ENCODE measurements around the gene MRPS10.
"Not testable (repeated sequence)": the region's sequence is repeated elsewhere in the genome, so short reads cannot be mapped to it uniquely, and the experiment has no call there.

The MRPS10 gene

GRCh38 chr6:42211726-42212125 lies 5.9 kb downstream of the MRPS10 start:
- DNase-seq: no peak
- no peak overlapping the region for H3K27ac Mint-ChIP-seq
- H3K9me3 Mint-ChIP-seq: no peaks in the 10 kb centered on the region
- ATAC-seq (replicated peaks): peak; percentile 66 to 67
- H3K4me1 Mint-ChIP-seq: peaks cover 13 to 36% of the 10 kb centered on the region in 2 donors
- peak overlapping the region in 1 of 2 donors; percentile 9 for H3K4me3 Mint-ChIP-seq
- no peaks in the 10 kb centered on the region for H3K27me3 Mint-ChIP-seq
- peaks cover 4 to 15% of the 10 kb centered on the region in 2 donors for H3K36me3 Mint-ChIP-seq

- Mint-ChIP-seq H3K4me1 (peaks cover 6 to 24% of the 10 kb centered on the region in 2 donors), H3K27me3 (no peaks in the 10 kb centered on the region), H3K9me3 (no peaks in the 10 kb centered on the region), H3K27ac (no peak overlapping the region), H3K36me3 (peaks cover 6 to 19% of the 10 kb centered on the region in 2 donors), H3K4me3 (no peak overlapping the region)
- no peak for DNase-seq
- no peak for ATAC-seq (replicated peaks)
These were observed 7.1 kb downstream of the MRPS10 start for GRCh38 chr6:42210551-42210950.

GRCh38 chr6:42207559-42207958 lies 10.1 kb downstream of the MRPS10 start:
- H3K27ac Mint-ChIP-seq; DNase-seq; H3K27me3 Mint-ChIP-seq; ATAC-seq (replicated peaks); H3K9me3 Mint-ChIP-seq; H3K4me3 Mint-ChIP-seq: not testable (repeated sequence)
- Mint-ChIP-seq H3K36me3 (peaks cover 16 to 27% of the 10 kb centered on the region in 2 donors), H3K4me1 (peaks cover 4 to 14% of the 10 kb centered on the region in 2 donors)

- Mint-ChIP-seq H3K4me1 (peaks cover 0 to 4% of the 10 kb centered on the region in 2 donors), H3K27me3 (no peaks in the 10 kb centered on the region), H3K36me3 (peaks cover 32 to 43% of the 10 kb centered on the region in 2 donors), H3K4me3 (no peak overlapping the region), H3K9me3 (peaks cover 0 to 7% of the 10 kb centered on the region in 2 donors), H3K27ac (no peak overlapping the region)
- ATAC-seq (replicated peaks): no peak
- no peak for DNase-seq
These were observed 12.8 kb downstream of the MRPS10 start for GRCh38 chr6:42204768-42205282.

- no peak for ATAC-seq (replicated peaks)
These were observed 14.5 kb downstream of the MRPS10 start for GRCh38 chr6:42203183-42203582.

GRCh38 chr6:42202131-42202915 lies 15.3 kb downstream of the MRPS10 start:
- ATAC-seq (replicated peaks); H3K4me1 Mint-ChIP-seq; H3K27ac Mint-ChIP-seq; H3K9me3 Mint-ChIP-seq; H3K4me3 Mint-ChIP-seq; H3K27me3 Mint-ChIP-seq; DNase-seq: not testable (repeated sequence)
- peaks cover 35 to 42% of the 10 kb centered on the region in 2 donors for H3K36me3 Mint-ChIP-seq

More at GRCh38 chr6:42203183-42203582, 14.5 kb downstream of the MRPS10 start:
- Mint-ChIP-seq H3K9me3 (peaks cover 0 to 7% of the 10 kb centered on the region in 2 donors), H3K27me3 (no peaks in the 10 kb centered on the region), H3K4me3 (no peak overlapping the region), H3K27ac (no peak overlapping the region), H3K36me3 (peaks cover 35 to 44% of the 10 kb centered on the region in 2 donors), H3K4me1 (peaks cover 0 to 4% of the 10 kb centered on the region in 2 donors)
- no peak for DNase-seq

GRCh38 chr6:42201382-42201781 lies 16.3 kb downstream of the MRPS10 start:
- Mint-ChIP-seq H3K36me3 (peaks cover 35 to 44% of the 10 kb centered on the region in 2 donors), H3K4me1 (peaks cover 4 to 5% of the 10 kb centered on the region in 2 donors), H3K27ac (no peak overlapping the region), H3K27me3 (no peaks in the 10 kb centered on the region), H3K9me3 (peaks cover 0 to 7% of the 10 kb centered on the region in 2 donors), H3K4me3 (no peak overlapping the region)
- DNase-seq: no peak
- ATAC-seq (replicated peaks): no peak

GRCh38 chr6:42200035-42200434 lies 17.6 kb downstream of the MRPS10 start:
- ATAC-seq (replicated peaks) (no peak), DNase-seq (no peak)
- Mint-ChIP-seq H3K27me3 (no peaks in the 10 kb centered on the region), H3K4me1 (peaks cover 6% of the 10 kb centered on the region in 2 donors), H3K9me3 (peaks cover 0 to 7% of the 10 kb centered on the region in 2 donors), H3K36me3 (peaks cover 28 to 37% of the 10 kb centered on the region in 2 donors), H3K27ac (no peak overlapping the region), H3K4me3 (no peak overlapping the region)

- no peak for DNase-seq
- Mint-ChIP-seq H3K4me1 (peaks cover 6% of the 10 kb centered on the region in 2 donors), H3K9me3 (peaks cover 0 to 7% of the 10 kb centered on the region in 2 donors), H3K4me3 (no peak overlapping the region), H3K27me3 (no peaks in the 10 kb centered on the region), H3K27ac (no peak overlapping the region), H3K36me3 (peaks cover 22 to 33% of the 10 kb centered on the region in 2 donors)
- ATAC-seq (replicated peaks): peak; percentile 45 to 47
These were observed 18.3 kb downstream of the MRPS10 start for GRCh38 chr6:42199106-42199981.

- peaks cover 0 to 7% of the 10 kb centered on the region in 2 donors for H3K9me3 Mint-ChIP-seq
- no peak for DNase-seq
- no peak for ATAC-seq (replicated peaks)
- no peaks in the 10 kb centered on the region for H3K27me3 Mint-ChIP-seq
- H3K27ac Mint-ChIP-seq: no peak overlapping the region
- H3K36me3 Mint-ChIP-seq: peaks cover 22 to 33% of the 10 kb centered on the region in 2 donors
- peaks cover 6 to 7% of the 10 kb centered on the region in 2 donors for H3K4me1 Mint-ChIP-seq
- no peak overlapping the region for H3K4me3 Mint-ChIP-seq
These were observed 19.9 kb downstream of the MRPS10 start for GRCh38 chr6:42197555-42198362.

- ATAC-seq (replicated peaks) (peak; percentile 45 to 46), DNase-seq (no peak)
- peaks cover 4 to 6% of the 10 kb centered on the region in 2 donors for H3K4me1 Mint-ChIP-seq
- H3K4me3 Mint-ChIP-seq: no peak overlapping the region
- H3K27ac Mint-ChIP-seq: no peak overlapping the region
- peaks cover 19 to 27% of the 10 kb centered on the region in 2 donors for H3K36me3 Mint-ChIP-seq
- no peaks in the 10 kb centered on the region for H3K27me3 Mint-ChIP-seq
- H3K9me3 Mint-ChIP-seq: peaks cover 0 to 4% of the 10 kb centered on the region in 2 donors
These were observed 22.2 kb downstream of the MRPS10 start for GRCh38 chr6:42195415-42195814.

- Mint-ChIP-seq H3K27me3 (no peaks in the 10 kb centered on the region), H3K27ac (no peak overlapping the region), H3K36me3 (peaks cover 12 to 15% of the 10 kb centered on the region in 2 donors), H3K4me1 (peaks cover 3 to 6% of the 10 kb centered on the region in 2 donors), H3K4me3 (no peak overlapping the region), H3K9me3 (no peaks in the 10 kb centered on the region)
- ATAC-seq (replicated peaks): no peak
- DNase-seq: no peak
These were observed 23.6 kb downstream of the MRPS10 start for GRCh38 chr6:42194056-42194455.

- H3K4me1 Mint-ChIP-seq: peaks cover 3 to 6% of the 10 kb centered on the region in 2 donors
- no peak overlapping the region for H3K27ac Mint-ChIP-seq
- no peak overlapping the region for H3K4me3 Mint-ChIP-seq
- ATAC-seq (replicated peaks) (no peak), DNase-seq (no peak)
- peaks cover 12 to 15% of the 10 kb centered on the region in 2 donors for H3K36me3 Mint-ChIP-seq
- H3K27me3 Mint-ChIP-seq: no peaks in the 10 kb centered on the region
- no peaks in the 10 kb centered on the region for H3K9me3 Mint-ChIP-seq
These were observed 24.2 kb downstream of the MRPS10 start for GRCh38 chr6:42193491-42193894.
